Skin of body (tissue), 2 donors: Measurements from ENCODE around the gene ANXA2. TPM values are rescaled to one million over a fixed set of nuclear protein-coding genes. Genes with fewer than 3 reads are reported as not detected.

Experiments used
- DNase-seq: peaks from one replicate; lab custom pipeline; 2025; lab: John Stamatoyannopoulos, UW
- total RNA-seq: library from RNA; depleted of rRNA; stranded (reverse); fragments of >200 nt; gene quantifications from one replicate; pipeline ENCODE4 v1.2.3, GENCODE V29; 2014

The ANXA2 gene
- total RNA-seq, 1 donor from 2014 or later = 913 TPM

DNA sequence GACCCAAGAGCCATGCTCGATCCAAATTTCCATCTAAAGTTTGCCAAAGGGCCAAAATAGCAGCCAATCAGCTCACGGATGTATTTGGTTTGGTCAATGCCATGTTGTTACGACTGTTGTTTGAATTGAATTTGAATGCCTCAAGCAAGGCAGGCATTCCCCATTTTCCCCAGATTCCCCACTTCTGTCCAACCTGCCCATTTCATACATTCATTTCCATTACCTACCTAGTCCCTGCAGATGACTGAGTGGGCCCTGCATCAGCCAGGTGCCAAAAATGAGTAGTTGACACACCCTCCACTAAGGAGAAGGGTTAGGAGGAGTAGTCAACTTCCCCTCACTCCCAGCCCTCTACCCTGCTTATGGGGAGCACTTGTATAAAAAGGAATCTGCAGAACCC lies 51.7 kb downstream of the ANXA2 start:
- DNase-seq = no peak

DNA sequence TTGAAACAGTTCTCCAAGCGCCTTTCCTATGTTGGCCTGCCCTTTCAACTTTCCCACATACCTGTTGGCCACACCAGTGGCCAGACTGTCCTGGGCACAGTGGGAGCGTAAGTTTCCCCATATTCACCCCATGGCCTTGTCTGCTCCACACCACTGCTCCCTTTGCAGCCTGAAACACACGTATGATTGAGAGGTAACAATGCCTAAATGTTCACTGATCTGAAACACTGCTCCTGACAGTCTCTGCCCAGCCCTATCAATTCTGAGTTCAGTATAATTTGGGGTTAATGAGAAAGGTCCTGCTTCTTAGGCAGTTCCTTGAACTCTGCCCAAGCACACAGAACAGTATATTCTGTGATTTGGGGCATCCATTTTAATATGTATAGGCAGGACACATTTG lies 52.2 kb downstream of the ANXA2 start:
- no peak for DNase-seq

DNA sequence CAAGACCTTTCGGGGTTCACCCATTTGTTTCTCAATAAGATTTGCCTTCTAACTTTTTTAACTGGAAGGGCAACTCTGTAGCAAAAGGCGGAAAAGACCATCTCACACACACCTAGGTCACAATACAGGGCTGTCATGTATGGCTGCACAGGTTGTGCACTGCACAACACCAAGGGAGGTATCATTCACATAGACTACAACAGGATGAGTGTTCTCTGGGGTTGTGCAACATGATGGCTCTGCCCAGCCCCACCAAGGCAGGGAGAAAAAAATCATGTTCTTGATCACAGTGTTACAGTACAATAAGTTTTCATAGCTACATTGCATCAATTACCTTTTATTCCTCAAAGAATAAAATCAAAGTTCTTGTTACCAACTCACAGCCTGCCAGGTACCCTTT lies 52.8 kb downstream of the ANXA2 start:
- no peak for DNase-seq

DNA sequence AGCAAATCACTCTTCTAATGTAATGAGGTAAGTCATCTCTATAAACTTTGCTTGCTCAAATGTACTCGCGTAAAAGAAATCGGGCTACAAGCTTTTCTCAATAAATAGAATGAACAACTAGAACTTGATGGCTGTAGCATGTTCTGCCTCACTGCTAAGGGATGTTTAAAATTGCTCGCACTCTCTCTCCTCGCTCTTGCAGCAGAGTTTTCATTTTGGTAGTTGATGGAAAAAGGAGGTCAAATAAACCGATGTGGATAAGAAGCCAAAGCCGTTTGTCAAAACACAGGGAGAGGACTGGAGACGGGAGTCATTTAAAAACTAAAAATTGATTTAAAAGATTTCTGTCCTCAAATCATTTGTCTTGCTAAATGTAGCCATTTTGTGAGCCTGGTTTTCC lies 53.3 kb downstream of the ANXA2 start:
- no peak for DNase-seq

DNA sequence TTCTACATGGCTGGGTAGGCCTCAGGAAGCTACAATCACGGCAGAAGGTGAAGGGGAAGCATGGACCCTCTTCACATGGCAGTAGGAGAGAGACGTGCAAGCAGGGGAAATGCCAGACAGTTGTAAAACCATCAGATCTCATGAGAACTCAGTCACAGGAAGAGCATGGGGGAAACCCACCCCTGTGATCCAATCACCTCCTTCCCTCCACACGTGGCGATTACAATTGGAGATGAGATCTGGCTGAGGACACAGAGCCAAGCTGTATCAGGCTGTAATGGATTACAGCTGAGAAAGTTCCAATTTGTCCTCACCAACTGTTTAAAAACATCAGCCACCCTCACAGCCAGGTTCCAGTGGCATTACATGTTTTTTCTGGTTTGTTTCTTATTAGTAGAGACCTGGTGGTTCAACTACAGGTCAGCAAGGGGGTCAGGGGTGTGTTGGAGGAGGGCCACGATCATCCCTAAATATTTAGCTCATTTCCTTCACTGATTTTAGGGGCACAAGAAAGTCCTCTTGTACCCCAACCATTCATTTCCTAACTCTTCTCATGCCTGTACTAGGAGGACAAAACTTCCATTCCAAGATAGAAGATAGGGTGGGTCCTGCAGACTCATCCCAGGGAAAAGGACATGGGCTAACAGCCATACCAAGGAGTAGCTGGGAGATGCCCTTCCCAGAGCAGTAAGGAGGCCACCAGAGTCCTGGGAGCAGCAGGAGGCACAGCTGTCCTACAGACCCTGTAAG lies 54.4 kb downstream of the ANXA2 start:
- no peak for DNase-seq

DNA sequence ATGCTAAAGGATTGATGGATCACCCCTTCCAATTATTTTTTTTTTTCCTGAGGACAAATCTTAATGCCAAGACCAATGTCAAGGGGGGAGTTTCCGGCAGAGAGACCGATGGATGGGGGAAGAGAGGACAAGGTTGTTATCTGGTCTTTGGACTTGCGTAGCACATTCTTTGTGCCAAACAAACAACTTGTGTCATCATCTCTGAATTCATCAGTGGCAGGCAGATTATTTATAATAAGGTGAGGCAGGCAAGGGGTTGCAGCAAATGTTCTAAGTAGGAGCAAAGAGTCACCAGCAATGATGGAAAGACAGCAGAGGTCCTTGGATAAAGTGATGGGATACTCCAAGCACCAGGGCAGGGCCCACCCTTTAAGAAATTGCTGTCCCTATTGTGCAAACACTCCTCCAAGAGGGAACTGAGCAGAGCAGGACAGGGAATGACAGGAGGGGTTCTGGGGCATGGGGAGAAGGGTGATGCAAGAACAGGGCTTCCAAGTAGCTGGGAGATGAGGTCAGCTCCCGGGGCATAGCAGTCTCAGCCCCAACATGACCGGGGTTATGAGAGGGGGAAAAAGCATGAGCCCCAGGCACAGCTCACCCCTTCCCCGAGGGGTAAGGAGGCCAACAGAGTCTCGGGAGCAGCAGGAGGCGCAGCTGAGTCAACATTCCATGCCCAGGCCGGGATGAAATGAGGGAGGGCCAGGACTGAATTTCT lies 57.4 kb downstream of the ANXA2 start:
- DNase-seq = no peak

DNA sequence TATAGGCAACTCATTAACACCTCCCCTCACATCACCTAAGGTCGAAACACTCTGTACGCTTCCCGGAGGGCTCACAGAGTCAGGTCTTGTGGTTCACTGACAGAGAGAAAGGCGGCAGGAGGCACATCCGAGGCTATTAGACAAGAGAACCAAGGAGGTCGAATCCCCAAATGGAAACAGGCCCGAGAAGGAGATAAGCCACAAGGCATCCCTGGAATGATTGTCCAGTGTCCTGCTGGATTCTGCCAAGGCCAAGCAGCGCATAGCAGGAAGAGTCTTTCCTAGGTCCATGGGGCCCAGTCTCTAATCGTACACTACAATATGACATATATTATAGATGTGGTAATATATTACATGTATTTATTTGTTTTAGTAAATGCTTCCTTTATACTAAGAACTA lies 58.5 kb downstream of the ANXA2 start:
- DNase-seq = no peak

DNA sequence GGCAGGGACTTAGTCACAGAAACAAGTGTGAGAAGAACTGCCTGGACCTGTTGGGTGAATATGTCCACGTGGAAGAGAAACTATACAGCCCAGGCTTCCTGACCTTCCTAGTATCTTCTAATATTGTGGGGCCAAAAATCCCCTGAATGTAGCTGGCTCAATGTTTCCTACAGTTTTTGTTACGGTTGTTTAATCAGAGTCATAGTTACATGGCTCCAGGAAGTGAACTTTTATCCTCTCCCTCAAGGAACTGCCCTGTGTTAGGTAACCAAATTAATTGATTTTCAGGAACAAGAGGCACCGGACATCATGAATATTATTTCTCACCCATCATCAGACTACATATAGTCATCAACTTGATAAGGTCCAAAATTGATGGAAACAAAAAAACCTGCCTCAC lies 59.0 kb downstream of the ANXA2 start:
- DNase-seq = no peak

DNA sequence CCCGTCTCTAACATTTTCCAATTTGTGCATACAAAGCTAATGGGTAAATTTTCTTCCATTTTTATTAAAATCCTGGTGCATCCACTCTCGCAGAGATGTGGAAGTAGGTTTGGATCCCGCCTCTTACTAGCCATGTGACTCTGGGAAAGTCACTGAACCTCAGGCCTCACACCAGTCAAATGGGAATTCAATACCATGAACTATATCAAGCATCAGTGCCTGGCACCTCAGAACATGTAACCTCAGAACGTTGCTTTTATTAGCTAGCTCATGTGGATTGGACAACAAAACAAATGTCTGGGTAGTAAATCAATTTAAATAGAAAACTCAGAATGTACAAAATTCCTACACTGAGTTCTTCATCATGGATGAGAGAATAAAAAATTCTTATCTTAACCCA lies 60.7 kb downstream of the ANXA2 start:
- no peak for DNase-seq

DNA sequence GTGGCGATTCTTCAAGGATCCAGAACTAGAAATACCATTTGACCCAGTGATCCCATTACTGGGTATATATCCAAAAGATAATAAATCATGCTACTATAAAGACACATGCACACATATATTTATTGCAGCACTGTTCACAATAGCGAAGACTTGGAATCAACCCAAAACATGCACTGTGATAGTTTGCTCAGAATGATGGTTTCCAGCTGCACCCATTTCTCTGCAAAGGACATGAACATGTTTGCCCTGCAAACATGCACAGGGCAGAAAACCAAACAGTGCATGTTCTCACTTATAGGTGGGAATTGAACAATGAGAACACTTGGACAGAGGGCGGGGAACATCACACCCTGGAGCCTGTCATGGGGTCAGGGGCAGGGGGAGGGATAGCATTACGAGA lies 62.5 kb downstream of the ANXA2 start:
- peak; percentile 29 for DNase-seq

DNA sequence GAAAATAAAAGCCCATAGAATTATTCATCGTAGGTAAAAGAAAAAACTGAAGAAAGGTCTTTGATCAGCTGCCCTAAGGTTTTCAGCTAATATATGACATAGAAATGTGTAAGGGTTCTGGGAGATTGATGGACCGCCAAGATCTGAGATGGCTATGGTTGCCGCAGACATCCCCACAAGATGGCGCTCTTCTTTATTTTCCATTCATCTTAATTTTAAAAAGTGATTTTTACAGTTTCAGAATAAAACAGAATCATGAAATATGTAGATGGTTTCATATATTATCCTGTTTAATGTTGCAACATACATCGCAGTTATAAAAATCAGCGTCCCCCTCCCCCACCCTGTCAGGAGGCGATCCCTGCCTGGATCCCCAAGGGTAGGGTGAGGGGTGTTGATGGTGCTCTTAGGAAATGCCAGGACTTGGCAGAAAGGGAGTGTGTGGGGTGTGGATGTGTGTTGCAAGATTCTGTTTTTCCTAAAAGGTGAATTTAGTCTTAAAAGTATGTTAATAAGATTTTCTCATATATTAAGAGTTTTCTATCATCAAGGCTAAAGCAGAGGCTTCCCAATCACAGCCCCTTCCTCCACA lies 68.8 kb downstream of the ANXA2 start:
- DNase-seq = no peak

DNA sequence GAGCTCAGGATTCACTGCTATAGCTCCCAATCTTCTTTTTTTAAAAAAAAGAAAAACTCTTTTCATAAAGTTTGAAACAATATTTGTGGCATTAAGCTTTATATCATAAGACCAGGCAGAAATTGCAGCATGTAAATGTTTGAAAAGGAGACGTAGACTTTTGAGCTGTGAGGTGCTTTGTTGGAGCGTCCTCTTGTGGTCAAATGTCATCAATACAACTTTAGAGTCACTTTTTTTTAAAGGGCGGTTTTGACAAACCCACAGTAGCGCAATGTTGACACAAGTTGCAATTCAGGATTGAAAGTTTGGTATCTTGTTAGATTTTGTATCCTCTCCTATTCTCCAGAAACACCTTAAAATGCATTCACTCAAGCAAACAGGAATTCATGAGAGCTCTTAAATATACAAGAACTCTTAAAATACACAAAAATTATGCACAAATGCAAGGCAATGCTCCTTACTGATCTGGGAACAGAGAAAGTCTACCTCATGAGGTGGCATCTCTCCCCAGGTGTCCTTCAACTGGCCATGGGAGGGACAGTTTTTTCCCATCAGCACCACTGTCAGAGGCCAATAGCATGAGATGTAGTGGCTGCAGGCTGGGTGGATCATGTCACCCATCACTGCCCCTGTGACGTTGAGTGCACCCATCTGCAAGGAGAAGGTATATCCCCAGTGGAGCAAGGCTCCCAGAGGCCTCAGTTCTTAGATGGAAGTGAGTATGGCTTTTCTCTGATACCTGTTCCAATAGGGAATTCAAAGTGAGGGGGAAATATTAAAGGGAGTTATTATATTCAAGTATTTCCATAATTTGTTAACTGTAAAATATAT lies 70.7 kb downstream of the ANXA2 start:
- DNase-seq = peak; percentile 49

DNA sequence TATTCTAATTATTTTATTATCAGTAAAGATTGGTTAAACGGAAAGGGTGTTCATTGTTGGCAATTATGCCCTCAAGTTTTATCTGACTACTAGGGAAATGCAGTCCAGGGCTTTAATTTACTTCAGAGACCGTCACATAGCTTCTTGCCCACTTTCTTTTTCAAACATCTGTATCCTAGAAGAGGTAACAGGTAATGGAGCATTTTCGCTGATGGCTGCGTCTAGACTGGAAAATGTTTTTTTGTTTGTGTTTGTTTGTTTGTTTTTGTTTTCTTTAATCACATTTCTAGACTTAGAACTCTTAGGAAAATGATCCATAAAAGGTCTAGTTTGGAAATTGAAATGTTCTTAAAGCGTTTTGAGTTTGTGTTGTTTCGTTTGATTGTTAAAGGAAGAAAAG lies 71.4 kb downstream of the ANXA2 start:
- DNase-seq = no peak

DNA sequence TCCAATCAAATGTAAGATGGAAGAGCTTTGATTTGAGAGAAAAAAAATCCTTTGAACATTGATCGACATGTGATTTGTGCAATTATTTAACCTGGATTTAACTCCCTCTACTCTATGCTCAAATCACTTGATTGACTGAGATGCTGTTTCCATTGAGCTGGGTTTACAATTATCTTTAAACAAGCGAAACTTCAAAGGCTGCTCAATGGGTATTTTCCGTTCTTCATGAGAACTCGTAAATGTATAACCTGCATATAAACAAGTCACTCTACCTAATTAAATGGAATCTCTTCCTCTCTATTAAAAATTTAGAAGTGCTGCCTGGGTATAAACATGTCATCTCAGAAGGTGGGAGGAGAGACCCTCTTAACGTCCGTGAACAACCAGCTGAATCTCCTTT lies 71.9 kb downstream of the ANXA2 start:
- no peak for DNase-seq

DNA sequence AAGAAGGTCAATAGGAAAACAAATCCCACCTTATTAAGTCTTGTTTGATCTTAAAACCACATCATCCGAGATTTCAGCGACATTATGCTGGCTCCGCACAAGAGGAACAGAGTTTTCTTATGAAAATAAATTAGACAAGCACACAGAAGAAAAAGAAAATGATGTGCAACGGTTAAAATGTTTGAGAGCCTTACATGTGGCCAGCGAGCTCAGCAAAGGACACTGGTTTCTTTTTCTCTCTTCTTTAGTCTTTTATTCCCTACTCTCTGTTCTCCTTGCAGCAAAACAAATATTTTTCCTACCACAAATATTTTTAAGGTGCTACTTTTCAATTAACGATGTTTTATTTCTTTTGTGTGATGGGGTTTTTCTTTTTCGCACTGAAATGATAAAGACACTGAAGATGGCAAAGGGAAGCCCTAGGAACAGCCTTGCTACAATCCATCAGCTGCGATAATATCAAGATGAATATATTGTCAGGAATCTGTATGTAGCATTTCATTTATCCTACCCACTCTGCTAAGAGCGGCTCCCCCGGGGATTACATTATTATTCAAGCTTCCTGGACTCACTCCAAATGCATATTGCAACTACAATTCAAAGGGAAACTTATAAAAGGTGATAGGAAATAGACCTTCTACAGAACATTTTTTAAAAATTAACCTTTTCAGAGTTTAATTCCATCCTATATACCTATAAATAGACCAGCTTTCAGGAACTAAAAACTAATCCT lies 72.9 kb downstream of the ANXA2 start:
- no peak for DNase-seq

DNA sequence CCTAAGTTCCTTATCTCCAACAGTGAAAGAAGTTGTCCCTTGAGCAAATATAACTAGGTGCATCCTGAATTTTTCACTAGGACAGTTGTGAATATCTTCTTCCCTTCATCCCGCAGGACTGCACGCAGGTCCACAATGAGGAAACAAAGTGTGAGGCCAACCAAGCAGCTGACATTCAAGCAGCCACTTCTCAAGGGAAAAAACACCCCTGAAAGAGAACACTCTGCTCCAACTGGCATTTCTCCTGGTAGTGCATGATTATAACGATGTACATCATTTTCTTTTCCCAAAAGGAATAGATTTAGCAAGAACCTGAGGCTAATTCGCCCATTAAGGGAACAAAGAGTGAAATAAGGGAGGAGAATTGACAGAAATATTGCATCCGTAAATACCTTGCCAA lies 74.5 kb downstream of the ANXA2 start:
- no peak for DNase-seq

DNA sequence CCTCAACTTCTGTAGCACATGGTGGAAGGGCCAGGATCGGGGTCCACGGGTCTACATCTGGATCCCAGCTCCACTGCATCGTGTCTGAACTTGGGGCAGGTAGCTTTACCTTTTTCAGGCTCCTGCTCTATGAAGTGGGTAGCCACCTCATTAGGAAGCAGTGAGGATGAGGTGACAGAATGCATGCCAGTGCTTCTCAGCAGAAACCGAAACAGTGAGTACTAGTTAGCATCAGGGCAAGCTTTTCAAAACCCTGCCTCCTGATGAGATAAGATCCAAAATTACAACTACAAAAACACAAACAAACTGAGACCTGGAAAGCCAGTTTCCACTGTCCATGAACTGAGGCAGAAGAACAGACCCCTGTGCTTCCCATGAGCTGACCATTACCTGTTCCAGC lies 77.4 kb downstream of the ANXA2 start:
- DNase-seq = no peak

DNA sequence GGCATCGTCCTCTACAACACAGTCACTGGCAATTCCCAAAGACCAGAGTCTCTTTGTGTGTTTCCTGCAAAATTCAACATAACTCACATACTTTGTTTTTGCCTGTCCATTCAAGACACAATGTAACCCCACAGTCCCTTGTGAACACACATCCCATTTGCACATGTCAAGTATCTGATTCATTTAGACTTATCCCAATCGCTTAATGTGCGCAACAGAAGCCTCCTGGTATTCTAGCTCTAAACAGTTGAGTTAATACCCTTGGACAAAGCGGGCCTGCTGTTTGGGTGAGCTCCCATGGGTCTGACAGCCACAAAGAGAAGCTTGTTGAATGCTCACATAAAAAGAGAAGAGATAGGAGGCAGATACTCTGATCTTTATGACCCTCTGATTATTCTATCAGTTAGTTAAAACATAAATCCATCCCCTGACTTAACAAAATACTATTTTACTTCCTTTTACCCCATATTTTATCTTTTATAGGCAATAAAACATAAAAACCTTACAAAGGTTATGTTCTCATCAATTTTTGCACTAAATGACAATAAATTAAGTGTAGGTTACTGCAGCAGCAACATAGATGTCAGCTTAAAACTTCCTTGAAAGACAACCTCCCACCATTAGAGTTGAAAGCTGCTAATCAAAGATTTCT lies 79.4 kb downstream of the ANXA2 start:
- DNase-seq = no peak

DNA sequence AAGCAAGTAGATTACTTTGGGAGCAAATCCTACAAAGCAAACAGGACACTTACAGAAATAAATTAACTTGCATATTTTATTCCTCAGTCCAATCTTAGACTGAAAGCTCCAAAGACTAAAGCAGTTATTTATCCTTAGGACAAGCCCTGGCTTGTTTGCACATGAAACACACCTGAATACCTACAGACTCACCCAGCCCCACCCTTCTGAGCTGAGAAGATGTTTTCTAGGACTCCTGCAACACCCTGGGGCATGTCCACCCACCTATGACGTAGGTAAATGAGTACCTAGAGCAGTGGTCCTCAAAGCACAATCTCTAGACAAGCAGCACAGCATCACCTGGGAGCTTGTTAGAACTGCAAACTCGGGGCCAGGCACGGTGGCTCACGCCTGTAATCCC lies 80.8 kb downstream of the ANXA2 start:
- no peak for DNase-seq

DNA sequence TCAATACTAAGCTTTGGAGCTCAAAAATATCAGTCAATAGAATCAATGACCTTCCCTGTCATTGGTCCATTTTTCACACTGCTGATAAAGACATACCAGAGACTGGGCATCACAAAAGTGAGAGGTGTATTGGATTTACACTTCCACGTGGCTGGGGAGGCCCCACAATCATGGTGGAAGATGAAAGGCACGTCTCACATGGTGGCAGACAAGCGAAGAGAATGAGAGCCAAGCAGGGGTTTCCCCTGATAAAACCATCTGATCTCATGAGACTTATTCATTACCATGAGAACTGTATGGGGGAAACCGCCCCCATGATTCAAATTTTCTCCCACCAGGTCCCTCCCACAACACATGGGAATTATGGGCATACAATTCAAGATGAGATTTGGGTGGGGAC lies 81.9 kb downstream of the ANXA2 start:
- no peak for DNase-seq

DNA sequence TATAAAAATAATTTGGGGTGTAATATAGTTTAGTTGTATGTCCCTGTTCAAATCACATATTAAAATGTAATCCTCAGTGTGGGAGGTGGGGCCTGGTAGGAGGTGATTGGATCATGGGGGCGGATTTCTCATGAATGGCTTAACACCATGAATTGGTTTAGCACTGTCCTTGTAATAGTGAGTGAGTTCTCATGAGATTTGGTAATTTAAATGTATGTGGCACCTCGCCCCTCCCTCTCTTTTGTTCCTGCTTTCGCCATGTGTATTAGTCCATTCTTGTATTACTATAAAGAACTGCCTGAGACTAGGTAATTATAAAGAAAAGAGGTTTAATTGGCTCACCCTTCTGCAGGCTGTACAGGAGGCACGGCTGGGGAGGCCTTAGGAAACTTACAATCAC lies 83.9 kb downstream of the ANXA2 start:
- DNase-seq = no peak
